Measurements from ENCODE around the gene HBS1L.

HBS1L gene

DNA sequence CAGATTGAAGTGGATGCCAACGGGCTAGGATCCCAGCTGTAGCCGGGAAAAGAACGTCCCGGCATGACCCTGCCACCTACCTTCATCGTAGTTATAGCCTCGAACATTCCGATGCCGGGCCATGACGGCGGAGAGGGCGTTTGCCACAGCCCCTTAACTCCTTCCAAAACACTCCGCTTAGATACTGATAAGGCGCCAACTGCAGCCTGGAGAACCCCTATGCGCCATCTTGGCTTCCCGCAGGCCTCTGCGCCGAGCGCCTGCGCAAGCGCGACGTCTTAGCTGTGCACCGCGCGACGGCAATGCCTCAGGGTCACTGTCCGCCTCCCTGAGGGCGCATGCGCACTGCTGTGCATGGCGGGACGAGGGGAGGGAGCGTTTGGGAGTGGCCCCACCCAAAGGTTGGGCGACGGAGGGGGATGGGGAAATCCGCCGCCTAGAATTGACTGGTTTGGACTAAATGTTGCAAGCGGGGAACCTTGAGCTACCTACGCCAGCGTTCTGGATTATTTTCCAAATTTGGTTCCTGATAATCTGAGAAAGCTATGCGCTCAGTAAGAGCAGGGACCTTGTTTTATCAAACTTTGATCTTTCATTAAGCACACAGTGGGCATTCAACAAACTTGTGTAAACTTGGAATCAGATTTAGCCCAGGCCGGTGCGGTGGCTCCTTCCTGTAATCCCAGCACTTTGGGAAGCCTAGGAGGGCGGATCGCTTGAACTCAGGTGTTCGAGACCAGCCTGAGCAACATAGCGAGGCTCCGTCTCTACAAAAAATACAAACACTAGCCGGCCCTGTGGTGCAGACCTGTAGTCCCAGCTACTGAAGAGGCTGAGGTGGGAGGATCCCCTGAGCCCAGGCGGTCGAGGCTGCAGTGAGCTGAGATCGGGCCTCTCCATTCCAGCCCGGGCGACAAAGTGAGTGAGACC lies at the start of gene HBS1L:
Gene HBS1L, minus strand, starts transcription at position 254 of the 930 bp plus-strand sequence. Its CDS starts 131 bp downstream, at position 123.
- peak; percentile 94 for DNase-seq

DNA sequence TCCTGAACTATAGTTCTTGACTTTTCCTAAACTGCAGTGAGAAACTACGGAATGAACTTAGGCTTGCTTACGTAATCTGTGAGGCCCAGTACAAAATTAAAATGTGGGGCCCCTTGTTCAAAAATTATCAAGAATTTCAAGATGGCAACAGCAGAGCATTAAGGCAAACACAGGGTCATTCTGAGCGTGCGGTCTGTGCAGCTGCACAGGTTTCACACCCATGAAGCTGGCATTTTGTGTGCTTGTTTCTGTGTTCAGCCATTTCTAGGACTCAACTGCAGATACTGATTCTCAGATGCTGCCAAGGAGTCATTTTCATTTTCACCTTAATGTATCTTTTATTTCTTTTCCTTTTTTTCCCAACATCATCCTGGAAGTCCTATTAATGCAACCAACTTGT lies 49.6 kb upstream of the HBS1L start:
- no peak for DNase-seq

GRCh38 chr6:135102191-135102590 lies 47.6 kb upstream of the HBS1L start:
- no peak for DNase-seq

- DNase-seq: no peak
Measured at GRCh38 chr6:135097172-135097571, 42.5 kb upstream of the HBS1L start.

- no peak for DNase-seq
Measured at GRCh38 chr6:135096403-135097130, 41.9 kb upstream of the HBS1L start.

DNA sequence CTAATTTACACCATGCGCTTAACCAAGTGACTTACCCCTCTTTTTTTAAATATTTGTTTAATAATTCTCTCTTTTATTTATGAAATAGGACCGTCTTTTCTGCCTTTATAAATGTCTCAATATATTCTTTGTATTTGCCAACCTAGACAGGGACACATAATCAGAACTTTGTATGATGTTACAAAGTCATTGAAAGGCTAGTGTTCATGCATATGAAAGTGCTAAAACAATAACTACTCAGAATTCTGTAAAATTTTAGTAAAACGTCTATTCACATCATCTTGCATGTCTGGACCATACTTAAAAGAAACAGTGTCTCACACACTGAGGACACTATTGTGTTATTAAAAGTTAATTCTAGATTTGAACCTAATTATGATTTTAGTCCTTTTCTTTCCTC lies 41.1 kb upstream of the HBS1L start:
- no peak for DNase-seq

DNA sequence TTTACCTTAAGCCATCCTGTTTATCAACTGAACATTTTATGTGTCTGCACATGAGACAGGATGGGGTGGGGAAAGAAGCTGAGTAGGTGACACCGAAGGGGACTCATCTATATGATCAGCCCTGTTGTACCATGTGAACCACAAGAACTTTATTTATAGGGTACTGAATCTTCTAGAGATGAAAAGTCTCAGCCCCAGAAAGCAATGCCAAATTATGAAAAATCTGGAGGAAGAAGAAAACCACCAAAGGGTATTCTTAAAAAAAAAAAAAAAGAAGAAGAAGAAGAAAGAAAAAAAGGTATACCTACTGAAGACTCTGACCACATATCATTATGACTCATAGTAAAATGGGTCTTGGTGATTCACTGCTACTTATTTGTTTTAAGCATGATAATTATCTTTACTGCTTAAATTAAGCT lies 39.8 kb upstream of the HBS1L start:
- peak; percentile 26 for DNase-seq

DNA sequence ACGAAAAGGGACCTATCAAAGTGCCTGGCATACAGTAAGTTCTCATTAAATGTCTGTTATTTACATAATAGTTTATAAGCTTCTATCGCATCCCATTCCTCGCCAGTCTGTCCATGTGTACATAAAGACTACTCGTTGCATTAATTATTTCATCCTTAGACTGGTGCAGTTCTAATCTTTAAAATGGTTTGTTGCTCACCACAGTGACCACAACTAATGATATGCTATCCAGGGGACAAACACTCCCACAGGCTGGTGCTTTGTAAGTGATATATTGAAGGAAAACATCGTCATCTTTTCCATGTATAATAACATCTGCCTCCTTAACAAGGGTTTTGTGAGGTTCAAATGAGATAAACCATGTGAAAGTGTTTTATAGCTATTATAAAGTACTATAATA lies 39.0 kb upstream of the HBS1L start:
- no peak for DNase-seq

DNA sequence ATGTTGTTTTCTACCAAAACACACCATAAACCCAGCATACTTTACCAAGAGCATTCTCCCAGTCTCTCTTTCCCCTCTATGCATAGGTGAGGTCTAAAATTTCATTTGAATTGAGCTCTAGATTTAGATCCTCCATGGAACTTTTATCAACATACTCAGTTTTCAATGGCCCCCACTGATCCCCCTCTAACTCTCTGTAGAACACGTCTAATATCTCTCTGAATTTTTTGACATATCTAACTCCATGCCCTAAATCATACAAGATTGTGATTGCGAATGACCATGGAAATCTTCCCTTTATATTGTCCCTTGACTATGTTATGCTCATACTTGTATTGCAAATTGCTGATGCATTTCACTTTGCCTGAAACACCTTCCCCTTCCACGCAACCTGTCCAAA lies 38.1 kb upstream of the HBS1L start:
- no peak for DNase-seq

DNA sequence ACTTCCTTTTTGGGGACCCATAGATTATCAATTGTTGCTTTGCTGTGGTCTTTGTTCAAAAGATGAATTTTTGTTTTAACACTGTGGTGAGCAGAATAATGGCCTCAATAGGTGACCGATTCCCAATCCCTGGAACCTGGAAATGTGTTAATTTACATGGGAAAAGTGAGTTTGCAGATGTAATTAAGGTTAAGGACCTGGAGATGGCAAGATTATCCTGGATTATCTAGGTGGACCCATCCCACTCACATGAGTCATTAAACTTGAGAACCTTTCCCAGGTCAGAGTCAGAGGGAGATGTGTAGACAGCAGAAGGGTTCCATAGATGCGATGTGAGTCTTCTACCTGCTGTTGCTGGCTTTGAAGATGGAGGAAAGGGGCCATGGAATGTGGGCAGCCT lies 36.2 kb upstream of the HBS1L start:
- DNase-seq: no peak

DNA sequence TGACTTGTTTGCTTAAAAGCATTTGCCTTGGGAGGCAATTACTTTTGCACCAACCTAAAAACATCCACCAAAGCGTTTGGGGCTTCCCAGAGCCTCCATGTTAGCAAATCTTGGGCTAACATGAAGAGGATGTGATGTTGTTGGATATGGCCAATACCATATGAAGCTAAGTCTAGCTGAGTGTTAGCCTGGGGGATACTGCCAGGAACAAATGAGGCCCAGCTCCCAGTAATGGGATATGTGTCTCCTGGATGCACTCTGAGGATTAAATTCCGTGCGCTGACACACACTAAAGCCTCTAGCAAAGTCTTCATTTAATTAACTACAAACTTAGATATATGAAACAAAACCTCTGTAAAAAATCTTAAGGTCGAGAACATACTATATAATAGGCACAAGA lies 35.3 kb upstream of the HBS1L start:
- DNase-seq: no peak

DNA sequence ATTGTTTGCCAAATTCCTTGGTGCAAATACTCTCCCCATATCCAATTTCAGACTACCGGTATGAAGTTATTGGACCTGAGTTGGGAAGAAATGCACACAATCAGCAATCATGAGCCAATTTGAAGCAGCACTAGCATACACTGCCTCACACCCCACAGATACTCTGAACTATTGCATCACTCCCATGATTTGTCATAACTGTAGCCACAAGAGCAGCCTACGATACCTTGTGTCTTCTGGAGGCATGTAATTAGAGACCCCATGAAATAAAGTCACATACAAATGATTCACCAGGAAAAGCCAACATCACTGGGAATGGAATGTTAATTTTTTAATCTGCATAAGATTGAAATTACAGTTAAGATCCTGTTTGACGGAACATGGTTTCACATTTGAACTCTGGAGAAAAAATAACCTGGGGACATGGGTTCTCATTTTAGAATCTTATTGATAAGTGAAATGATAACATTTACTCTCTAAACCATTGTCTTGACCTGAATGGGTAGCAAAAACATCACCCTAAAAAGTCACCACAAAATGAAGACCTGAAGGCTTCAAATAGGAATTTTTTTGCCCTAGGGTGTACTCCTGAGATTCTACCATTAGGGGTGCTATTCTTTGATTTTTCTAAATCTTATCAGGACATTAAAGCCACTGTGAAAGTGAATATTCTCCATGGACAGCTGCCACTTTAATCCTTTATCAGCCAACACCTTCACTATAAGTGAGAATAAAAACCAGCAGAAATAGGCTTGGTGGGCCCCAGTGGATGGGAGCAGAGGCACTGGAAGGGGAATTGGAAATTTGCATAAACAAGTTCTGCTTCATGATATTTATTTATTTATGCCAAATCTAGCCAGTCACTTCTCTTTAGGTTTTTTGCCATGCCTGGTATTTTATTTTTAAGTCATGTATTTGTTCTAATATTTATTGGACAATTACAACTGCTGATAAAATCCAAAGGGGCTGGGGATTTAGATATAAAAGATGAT lies 34.5 kb upstream of the HBS1L start:
- DNase-seq: no peak

DNA sequence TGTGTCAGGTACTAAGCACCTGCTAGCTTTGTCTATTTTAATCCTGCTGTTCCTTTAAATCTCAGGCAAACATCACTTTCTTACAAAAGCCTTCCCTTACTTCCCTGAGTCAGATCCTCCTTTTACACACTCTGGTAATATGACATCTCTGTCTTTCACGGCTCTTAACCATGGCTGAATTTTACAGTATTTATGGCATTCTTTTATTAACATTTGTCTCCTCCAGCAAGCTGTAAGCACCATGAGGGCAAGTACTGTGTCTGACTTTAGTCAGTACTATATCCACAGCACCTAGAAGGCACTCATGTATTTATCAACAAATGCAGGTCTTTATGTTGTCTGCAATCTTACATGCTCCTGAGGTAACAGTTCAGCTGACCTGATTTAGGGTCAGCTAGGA lies 33.7 kb upstream of the HBS1L start:
- DNase-seq: no peak

DNA sequence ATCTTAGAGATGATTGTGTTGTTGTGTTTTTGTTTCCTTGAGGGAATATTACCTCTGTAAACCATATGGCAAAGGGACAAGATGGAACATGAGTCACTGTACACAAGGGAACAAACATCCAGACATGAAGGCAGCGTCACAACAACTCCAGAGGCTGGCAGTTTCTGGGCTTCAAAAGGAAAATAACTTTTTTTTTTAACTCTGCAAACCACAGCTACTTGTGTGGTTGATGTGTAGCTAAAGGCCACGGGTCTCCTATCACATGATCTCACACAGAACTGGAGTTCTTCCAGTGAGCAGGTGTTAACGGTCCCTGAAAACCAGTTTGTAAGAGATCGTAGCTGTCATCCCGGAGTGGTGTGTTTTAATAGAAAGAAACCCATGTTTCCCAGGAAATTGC lies 33.2 kb upstream of the HBS1L start:
- peak; percentile 31 for DNase-seq

GRCh38 chr6:135087403-135087802 lies 32.8 kb upstream of the HBS1L start:
- DNase-seq: no peak

DNA sequence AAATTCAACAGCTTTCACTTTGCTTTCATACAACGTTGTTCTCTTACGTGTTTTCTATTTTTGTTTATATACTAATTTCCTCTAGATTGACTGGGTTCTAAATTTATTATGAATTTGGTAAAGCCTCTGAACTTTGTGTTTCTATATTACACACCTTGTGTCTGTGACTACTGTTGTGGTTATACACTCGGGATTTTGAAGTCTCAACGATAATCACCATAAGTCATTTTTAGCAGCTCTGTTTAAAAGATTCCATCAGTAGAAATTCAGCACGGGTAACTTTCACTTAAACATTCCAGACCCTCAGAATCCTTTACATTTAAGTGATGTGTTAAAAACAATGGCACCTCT lies 31.8 kb upstream of the HBS1L start:
- DNase-seq: no peak

- DNase-seq: no peak
Measured at GRCh38 chr6:135085700-135086413, 31.2 kb upstream of the HBS1L start.

DNA sequence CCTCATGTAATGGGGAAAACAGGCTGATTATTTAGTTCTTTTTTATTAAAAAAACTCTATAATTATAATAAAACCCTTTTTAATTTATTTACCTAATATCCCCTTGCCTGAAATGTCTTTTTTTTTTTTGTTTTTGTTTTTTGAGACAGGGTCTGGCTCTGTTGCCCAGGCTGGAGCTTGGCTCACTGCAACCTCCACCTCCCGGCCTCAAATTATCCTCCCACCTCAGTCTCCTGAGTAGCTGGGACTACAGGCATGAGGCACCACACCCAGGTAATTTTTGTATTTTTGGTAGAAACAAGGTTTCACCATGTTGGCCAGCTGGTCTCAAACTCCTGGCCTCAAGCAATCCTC lies 30.3 kb upstream of the HBS1L start:
- DNase-seq: no peak

GRCh38 chr6:135084001-135084915 lies 29.6 kb upstream of the HBS1L start:
- no peak for DNase-seq

DNA sequence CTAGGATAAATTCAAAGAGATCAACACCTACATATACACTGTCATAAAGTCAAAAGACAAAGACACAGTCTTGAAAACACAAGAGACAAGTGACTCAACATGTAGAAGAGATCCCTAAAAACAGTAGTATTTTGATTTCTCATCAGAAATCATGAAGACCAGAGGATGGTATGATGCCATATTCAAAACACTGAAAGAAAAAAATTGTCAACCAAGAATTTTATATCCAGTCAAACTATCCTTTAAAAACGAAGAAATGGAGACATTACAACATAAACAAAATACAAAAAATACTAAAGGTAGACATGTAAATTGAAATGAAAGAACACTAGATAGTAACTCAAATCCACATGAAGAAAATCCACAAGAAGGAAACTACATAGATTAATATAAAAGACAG lies 27.3 kb upstream of the HBS1L start:
- DNase-seq: no peak

GRCh38 chr6:135075018-135075417 lies 20.4 kb upstream of the HBS1L start:
- no peak for DNase-seq

All from activated CD4-positive, alpha-beta T cell treated with anti-CD3 and anti-CD28 coated beads, Interleukin-2, amount 50 U/mL, for 1 hour (primary cell).